Psoas muscle (tissue), 8 donors: ENCODE data around the gene MTCP1. TPM values are rescaled to one million over a fixed set of nuclear protein-coding genes. Genes with fewer than 3 reads are reported as not detected.

Experiments
- ATAC-seq, 4 donors: fragments of 200-7000 bp; cut with Tn5 transposase; one replicate each; pipeline ENCODE4 v1.9.1; 2020; ENCODE audit warnings: moderate library complexity in 3 of 4, mild to moderate bottlenecking in 2 of 4
- DNase-seq, 2 donors: peaks; one replicate each; pipeline ENCODE4 v3.0.0-alpha.2; 2020
- H3K27ac ChIP-seq: fragments of 200-600 bp; one replicate; pipeline ENCODE4 v1.8.0; 2022
- H3K27me3 ChIP-seq, 3 donors: fragments of 200-600 bp in 1 of 3; one replicate each; pipeline versions ENCODE4 v1.6.1 to v1.8.0; 2013 to 2022; ENCODE audit warnings: low read length in 2 of 3, mild to moderate bottlenecking in 2 of 3, moderate library complexity in 1 of 3; ENCODE audit not compliant: insufficient read depth in 3 of 3
- H3K36me3 ChIP-seq, 2 donors: fragments of 200-600 bp in 1 of 2; one replicate each; pipeline versions ENCODE4 v1.6.1 to v1.8.0; 2013 to 2022; ENCODE audit warnings: low read depth in 1 of 2, mild to moderate bottlenecking in 1 of 2, moderate library complexity in 1 of 2; ENCODE audit not compliant: insufficient read depth in 1 of 2
- H3K4me1 ChIP-seq: fragments of 200-600 bp; one replicate; pipeline ENCODE4 v1.8.0; 2022
- H3K4me3 ChIP-seq: fragments of 200-600 bp; one replicate; pipeline ENCODE4 v1.8.0; 2022; ENCODE audit warnings: mild to moderate bottlenecking
- H3K9me3 ChIP-seq: fragments of 200-600 bp; one replicate; pipeline ENCODE4 v1.8.0; 2022
- WGBS, 3 donors: extraction: QIAGEN DNeasy Blood & Tissue Kit; methylation state at CpG; one replicate each; pipeline versions ENCODE4 v1.1.6 to v1.1.7; 2013; 5-methylcytosine and 5-hydroxymethylcytosine counted together
- intact Hi-C, 2 donors: fragments of 100-400 bp; cut with DNase I; formaldehyde crosslinking; loops; one replicate each; pipeline versions ENCODE4 v1.11.0 to v1.14.2; 2022
- polyA plus RNA-seq, 3 donors: library from polyadenylated mRNA; stranded (reverse); fragments of 200-250 nt; gene quantifications; one replicate each; pipeline ENCODE4 v1.2.3, GENCODE V29; 2013
- total RNA-seq, 4 donors: library from RNA; stranded (reverse); fragmentation: NEBNext Ultra II Directional in 2 of 4; extraction: Animal tissue kit (Norgen Biotek cat#: 25700) in 2 of 4; gene quantifications; one replicate each; pipeline versions ENCODE4 v1.2.1 to v1.2.4, GENCODE V29; 2021 to 2023
- TF ChIP-seq, protein P1 (sequence below): fragments of 200-600 bp; IDR thresholded peaks from one replicate; pipeline ENCODE4 v1.8.0; 2022; ENCODE audit warnings: antibody characterized with exemption
- donor health status: healthy with polysubstance abuse.
- donor health status: DM: no; HTN: no; CAD: no; lungs with moderate emphysema.
- donor health status: Bipolar disorder and iron deficiency.
- donor health status: healthy.
- donor health status: DM: yes; HTN: yes; CAD: no.
- donor health status: DM: no; HTN: no; CAD: no.
- donor health status: DM: no; HTN: no; CAD: no.
- donor health status: DM: yes; HTN: yes; CAD: no.

MTCP1 gene
- total and polyA plus RNA-seq, 7 donors = 2.3 to 22.9 (median 10.5) TPM

DNA sequence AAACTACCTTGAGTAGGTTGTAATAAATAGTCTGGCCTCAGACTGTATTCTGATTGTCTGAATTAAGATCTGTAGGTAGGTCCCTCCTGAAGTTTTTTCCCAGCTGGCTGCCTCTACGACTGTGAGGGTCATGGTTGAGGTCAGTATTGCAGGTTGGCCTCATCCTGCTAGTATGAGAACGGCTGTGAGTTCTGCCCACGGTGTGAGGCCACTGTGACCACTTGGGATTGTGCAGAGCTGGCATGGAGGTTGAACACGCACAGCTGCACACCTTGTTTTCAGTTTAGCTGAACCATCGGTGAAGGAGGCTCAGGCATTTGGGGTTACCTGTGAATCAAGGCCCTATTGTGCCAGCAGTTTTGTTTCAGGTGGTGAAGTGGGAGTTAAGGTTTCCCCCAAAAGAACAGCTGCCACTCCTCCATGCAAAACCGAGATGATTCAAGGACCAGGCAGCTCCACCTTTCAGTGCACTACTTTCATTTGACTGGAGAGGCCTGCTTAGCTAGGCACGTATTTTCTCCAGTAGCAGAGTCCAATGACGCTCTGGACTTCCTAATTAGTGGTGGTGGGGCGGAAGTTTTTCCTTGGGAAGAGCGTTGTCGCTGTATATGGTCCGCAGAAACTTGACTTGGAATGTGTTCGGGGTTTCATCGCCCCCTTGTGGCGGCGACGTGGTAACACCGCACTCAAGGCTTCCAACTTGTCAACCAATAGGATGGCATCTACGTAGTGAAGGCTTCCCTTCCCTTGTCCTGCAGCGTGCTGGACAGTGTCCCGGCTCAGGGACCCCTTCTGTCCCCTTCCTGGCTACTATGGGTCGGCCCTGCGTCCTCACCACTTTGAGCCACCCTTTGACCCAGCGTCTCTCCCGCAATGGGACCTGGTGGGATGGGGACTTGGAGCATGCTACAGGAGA, 13.8 kb downstream of the MTCP1 start:
- TF ChIP-seq, protein P1, sequence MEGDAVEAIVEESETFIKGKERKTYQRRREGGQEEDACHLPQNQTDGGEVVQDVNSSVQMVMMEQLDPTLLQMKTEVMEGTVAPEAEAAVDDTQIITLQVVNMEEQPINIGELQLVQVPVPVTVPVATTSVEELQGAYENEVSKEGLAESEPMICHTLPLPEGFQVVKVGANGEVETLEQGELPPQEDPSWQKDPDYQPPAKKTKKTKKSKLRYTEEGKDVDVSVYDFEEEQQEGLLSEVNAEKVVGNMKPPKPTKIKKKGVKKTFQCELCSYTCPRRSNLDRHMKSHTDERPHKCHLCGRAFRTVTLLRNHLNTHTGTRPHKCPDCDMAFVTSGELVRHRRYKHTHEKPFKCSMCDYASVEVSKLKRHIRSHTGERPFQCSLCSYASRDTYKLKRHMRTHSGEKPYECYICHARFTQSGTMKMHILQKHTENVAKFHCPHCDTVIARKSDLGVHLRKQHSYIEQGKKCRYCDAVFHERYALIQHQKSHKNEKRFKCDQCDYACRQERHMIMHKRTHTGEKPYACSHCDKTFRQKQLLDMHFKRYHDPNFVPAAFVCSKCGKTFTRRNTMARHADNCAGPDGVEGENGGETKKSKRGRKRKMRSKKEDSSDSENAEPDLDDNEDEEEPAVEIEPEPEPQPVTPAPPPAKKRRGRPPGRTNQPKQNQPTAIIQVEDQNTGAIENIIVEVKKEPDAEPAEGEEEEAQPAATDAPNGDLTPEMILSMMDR = peak; percentile 77
- no peaks in the 10 kb centered on the region for H3K4me1 ChIP-seq
- H3K27ac ChIP-seq = peak overlapping the region; percentile 61
- H3K9me3 ChIP-seq = no peaks in the 10 kb centered on the region
- peaks cover 0 to 41% of the 10 kb centered on the region in 2 donors for H3K36me3 ChIP-seq
- DNase-seq (peak; percentile 48 to 77), ATAC-seq (peak; percentile 88 to 94 (median 90))
- 11 to 23% (median 19%) methylated on average over 19 to 25 of the region's 25 CpGs for WGBS, 3 donors
- intact Hi-C loops = loop anchor here (2.0 to 10.0 kb wide), 2 partner anchors 72 to 76 kb away; no protein-coding TSS in a partner anchor
- H3K4me3 ChIP-seq = no peak overlapping the region
- no peaks in the 10 kb centered on the region for H3K27me3 ChIP-seq

DNA sequence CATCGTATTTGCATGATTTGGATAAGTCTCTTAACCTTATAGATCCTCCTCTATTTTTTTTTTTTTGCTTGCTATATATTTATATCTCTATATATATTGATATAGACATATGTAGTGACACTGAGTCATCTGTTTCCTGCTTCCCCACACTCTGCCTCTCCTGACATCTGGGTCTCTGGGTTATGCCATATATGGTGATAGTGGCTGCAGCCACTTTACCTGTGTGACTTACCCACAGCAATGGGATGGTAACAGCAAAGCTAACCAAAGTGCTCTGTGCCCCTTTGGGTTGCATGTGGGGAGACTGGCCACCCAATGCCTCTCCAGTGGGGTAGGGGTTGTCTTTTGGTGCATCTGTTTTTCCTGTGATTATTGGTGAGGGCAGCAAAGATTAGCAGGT, 14.5 kb downstream of the MTCP1 start:
- Histone ChIP-seq H3K4me1 (no peaks in the 10 kb centered on the region), H3K27me3 (no peaks in the 10 kb centered on the region), H3K27ac (peak overlapping the region; percentile 61), H3K36me3 (peaks cover 0 to 44% of the 10 kb centered on the region in 2 donors), H3K9me3 (no peaks in the 10 kb centered on the region), H3K4me3 (no peak overlapping the region)
- intact Hi-C loops = loop anchor here (2.0 to 10.0 kb wide), 2 partner anchors 72 to 76 kb away; no protein-coding TSS in a partner anchor
- ATAC-seq = peak in 1 of 4 donors; percentile 18
- TF ChIP-seq, protein P1 = no peak
- no peak for DNase-seq
- 77 to 100% (median 92%) methylated on average over 1 of the region's 1 CpG for WGBS, 3 donors

DNA sequence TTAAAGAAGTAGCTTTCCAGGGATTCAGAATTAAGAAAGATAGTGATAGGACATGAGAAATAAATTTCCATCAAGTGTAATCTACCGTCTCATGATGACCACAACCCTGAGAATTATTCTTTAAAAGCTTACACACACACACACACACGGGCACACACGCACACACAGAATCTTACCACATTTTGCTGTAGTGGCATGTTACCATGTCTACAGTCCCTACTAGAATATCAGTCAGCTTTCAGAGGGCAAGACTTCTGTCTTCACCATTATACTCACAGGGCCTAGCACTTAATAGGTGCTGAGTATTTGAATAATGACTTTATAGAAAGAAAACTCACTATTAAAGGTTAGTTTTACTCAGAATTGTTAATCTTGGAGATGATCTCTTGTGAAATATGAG, 15.4 kb downstream of the MTCP1 start:
- intact Hi-C loops = loop anchor here in 1 of 2 donors (10.0 kb wide), 1 partner anchor 71 kb away; no protein-coding TSS in a partner anchor
- Histone ChIP-seq H3K4me3 (no peak overlapping the region), H3K36me3 (peaks cover 0 to 37% of the 10 kb centered on the region in 2 donors), H3K27me3 (no peaks in the 10 kb centered on the region), H3K9me3 (no peaks in the 10 kb centered on the region), H3K4me1 (no peaks in the 10 kb centered on the region), H3K27ac (no peak overlapping the region)
- no peak for DNase-seq
- WGBS, 3 donors = 79 to 95% (median 81%) methylated on average over 3 of the region's 3 CpGs
- TF ChIP-seq, protein P1 = no peak
- ATAC-seq = no peak

DNA sequence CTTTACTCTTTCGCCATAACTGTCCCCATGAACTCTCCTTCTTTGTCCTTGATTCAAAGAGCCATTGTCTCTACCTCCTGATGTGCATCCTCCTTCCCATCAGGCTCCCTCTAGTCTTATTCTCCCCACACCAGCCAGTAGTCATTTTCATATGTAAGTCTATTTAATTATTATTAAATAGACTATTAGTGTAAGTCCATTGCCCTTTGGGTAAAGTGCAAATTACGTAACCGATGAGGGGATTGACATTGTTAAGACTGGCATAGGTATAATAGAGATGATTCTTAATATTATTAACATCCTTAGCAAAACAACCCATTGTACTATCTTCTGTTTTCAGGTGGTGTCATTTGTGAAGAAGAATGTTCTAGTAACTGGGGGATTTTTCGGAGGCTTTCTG, 16.7 kb downstream of the MTCP1 start:
- peaks cover 0 to 32% of the 10 kb centered on the region in 2 donors for H3K36me3 ChIP-seq
- DNase-seq = no peak
- H3K9me3 ChIP-seq = no peaks in the 10 kb centered on the region
- H3K27me3 ChIP-seq = no peaks in the 10 kb centered on the region
- intact Hi-C loops = loop anchor here in 1 of 2 donors (10.0 kb wide), 1 partner anchor 69 kb away; no protein-coding TSS in a partner anchor
- ATAC-seq = no peak
- no peak overlapping the region for H3K27ac ChIP-seq
- TF ChIP-seq, protein P1 = no peak
- peaks cover 3% of the 10 kb centered on the region for H3K4me1 ChIP-seq
- WGBS, 3 donors = 72 to 90% (median 86%) methylated on average over 4 of the region's 4 CpGs
- no peak overlapping the region for H3K4me3 ChIP-seq
